Fibroblast of peridontal ligament (primary cell): Measurements from ENCODE around the gene SH2D4B.
"Not testable (repeated sequence)": the region's sequence is repeated elsewhere in the genome, so short reads cannot be mapped to it uniquely, and the experiment has no call there.

ENCODE experiments used
- DNase-seq: peaks from one replicate; pipeline ENCODE4 v3.0.0-alpha.2; 2010; ENCODE audit errors: extremely low read depth

SH2D4B gene

GRCh38 chr10:80542652-80543318, 5.1 kb downstream of the SH2D4B start:
- no peak for DNase-seq

DNA sequence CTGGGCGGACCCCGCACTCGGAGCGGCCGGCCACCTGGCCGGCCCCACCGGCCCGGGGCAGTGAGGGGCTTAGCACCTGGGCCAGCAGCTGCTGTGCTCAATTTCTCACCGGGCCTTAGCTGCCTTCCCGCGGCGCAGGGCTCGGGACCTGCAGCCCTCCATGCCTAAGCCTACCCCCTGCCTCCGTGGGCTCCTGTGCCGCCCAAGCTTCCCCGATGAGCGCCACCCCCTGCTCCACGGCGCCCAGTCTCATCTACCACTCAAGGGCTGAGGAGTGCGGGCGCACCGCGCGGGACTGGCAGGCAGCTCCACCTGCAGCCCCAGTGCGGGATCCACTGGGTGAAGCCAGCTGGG, 5.6 kb downstream of the SH2D4B start:
- DNase-seq = not testable (repeated sequence)

DNA sequence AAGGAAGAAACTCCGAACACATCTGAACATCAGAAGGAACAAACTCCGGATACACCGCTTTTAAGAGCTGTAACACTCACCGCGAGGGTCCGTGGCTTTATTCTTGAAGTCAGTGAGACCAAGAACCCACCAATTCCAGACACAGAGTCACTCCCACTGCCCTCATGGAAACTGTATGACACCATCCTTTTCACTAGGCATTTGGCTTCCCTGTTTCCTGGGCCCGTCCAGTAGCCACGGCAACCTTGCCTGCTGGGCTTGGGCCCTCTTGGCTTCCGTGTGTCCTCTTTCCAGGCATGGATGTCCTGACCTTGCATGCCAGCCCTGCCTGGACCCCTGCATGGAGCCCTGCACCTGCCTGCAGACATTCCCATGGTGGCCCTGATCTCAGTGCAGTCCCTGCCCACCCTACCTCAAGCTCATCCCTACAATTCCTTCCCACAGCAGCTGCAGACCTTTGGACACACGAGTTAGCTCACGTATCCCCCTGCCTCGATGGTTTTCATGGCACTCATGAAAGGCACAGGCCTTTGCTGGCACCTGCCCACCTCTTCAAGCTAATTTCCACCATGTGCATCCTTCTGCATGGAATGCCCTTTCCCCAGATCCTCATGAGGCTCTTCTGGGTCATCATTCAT, 6.7 kb downstream of the SH2D4B start:
- no peak for DNase-seq

GRCh38 chr10:80545258-80545881, 7.7 kb downstream of the SH2D4B start:
- no peak for DNase-seq

DNA sequence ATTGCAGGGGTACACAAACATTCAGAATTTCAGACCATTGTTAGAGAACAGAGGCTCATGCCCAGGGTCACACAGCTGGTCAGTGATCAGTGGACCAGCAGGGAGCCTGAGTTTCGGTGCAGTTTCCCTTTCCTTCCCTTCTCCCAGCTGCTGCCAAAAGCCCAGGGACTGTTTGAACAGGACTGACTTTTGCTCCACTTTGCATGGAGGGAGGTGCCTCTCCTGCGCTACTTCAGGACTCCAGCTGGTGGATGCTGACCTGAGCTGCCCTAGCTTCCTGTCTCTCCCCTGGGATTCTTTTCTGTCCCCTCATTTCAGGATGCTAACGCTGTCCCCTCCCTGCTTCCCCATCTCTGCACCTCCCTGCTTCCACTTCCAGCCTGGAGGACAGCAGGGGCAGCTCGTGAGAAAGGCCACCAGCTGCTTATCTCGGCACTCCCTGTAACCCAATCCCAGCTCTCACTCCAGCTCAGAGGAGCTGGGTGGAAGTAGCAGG, 14.5 kb downstream of the SH2D4B start:
- no peak for DNase-seq

DNA sequence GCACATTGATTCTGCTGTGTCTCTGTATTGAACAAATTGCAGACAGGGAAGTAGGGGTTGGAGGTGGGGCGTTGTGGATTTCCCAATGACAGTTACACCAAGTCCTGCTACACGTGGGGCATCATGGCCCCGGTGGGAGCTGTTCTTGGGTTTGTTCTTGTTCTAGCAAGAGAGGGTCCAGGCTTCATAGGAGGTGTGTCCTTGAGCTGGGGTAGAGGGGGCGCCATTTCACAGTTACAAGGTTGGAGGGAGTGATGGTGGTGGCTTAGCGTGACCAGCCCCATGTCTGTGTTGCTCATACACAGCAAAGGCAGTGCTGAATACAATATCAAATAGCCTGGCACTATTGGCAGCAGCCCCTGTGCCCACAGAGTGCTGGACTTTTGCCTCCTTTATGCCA, 15.7 kb downstream of the SH2D4B start:
- DNase-seq = no peak

DNA sequence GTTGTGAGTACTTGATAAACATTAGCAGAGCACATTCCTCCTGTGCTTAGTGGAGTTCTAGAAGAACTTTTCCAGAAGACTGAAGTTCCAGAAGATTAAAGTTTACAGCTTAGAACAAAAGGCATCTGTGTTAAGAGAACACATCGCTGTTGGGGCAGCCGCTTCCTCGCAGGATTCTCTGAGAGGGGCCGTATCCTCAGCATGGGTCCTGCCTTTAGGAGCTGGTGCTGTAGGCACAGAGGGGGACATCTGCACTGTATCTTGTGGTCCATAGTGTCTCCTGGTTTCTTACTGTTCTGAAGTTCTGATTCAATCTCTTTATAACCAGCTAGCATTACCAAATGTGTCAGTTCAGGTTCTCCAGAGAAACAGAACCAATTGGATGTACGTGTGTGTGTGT, 16.3 kb downstream of the SH2D4B start:
- no peak for DNase-seq

DNA sequence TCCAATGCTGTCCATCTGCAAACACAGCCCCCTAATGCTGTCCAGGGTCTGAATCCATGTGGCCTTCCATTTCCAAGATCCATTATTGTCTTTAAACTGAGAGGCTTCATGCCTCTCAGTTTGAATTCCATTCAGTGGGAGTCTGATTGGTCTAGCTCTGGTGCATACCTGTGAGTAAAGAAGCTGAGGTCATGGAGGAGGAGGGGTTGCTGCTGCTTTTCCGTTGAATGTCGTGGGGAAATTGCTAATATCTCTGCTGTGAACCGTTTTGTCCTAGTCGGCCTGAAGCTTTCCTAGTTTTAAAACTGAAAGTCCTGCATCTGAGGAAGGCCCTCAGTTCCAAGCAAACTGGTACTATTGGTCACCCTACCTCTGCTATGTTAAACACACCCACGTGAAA, 17.7 kb downstream of the SH2D4B start:
- no peak for DNase-seq

- peak; percentile 4 for DNase-seq
Measured at GRCh38 chr10:80561950-80562349, 24.2 kb downstream of the SH2D4B start.

DNA sequence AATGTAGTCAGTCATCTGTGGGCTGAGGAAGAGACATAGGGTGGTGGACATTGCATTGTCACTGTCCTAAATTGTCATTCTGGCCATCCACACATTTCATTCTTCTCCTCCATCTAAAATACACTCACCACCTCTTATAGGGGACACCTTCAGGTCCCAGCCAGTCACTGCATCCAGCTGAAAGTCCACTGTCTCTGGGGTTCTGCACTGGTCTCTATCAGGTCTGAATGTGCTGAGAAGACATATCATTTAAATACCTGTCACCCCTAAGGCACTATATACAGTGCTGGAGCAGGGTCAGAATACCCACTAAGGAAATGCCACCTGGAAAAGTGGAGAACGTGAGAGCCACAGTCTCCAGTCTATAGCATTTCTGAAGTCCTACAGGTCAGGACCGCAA, 29.6 kb downstream of the SH2D4B start:
- DNase-seq = no peak

DNA sequence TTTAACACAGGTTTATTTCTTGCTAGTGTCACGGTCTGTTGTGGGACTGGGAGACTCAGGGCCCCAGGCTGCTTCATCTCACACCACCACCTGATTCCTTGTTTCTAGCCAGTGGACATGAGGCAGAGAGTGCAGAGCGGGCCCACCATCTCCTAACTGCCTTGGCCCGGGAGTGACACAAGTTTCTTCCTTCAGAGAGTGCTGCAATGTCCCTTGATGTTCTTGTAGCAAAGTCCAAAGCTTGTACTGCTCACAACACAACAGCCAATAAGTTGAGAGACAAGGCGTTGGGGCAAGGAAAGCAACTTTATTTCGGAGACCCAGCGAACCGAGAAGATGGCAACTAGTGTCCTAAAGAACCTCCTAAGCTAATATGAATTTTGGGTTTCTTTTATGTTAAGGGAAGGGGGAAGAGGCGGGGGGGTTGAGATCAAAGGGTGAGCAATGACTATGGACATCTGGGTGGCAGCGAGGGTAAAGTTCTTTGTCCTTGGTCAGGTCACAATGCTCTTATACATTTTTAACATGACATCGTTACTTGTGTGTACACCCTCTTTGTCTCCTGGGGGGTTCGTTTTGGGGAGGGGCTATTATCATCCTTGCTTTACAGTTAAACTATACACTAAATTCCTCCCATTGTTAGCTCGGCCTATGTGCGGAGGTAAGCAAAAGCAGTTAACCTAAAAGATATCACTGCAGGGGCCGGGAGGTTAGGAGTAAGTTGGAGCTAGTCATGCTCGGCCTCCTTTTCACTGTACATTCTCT, 31.6 kb downstream of the SH2D4B start:
- DNase-seq = no peak

DNA sequence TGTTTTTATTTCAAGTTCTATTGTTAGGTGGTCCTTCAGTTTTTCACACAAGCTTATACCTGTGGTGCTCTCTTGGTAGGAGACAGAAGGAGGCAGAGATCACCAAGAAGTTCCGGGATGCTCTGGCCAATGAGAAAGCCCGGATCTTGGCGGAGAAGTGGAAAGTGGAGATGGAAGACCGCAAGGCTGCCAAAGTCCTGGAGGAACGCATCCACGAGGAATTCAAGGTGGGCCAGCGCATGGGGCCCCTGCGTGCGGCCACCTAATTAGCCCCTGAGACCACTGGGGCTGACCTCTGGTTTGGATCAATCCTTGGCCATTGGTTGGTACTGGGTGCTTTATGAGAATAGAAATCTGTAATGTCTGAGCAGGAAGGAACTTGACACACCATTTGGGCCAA, 33.6 kb downstream of the SH2D4B start:
- no peak for DNase-seq

DNA sequence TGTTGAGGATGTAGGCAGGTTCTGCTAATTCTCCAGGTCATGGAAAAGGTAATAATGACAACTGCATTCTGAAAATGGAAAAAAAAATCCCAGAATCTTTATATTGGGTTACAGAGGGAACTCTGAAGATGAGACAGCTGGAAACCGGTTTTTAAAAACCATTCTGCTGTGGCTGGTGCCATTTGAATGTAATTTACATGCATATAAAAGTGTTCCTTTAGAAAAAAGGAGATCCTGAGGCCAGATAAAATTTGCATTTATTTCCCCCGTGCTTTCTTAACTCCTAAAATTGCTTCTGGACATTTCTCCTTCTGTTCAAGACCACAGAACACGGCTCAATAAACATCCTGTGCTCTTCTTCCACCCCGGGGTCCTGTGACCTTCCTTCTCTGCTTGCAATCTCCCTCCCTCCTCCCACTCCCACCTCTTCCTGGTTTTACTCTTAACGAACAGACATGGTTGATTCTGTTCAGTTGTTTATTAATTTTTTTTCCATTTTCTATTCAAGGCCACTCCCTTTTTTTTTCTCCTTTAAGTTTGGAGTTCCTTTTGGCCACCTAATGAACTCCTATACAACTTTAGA, 41.6 kb downstream of the SH2D4B start:
- no peak for DNase-seq

- no peak for DNase-seq
Measured at GRCh38 chr10:80579849-80580637, 42.3 kb downstream of the SH2D4B start.

DNA sequence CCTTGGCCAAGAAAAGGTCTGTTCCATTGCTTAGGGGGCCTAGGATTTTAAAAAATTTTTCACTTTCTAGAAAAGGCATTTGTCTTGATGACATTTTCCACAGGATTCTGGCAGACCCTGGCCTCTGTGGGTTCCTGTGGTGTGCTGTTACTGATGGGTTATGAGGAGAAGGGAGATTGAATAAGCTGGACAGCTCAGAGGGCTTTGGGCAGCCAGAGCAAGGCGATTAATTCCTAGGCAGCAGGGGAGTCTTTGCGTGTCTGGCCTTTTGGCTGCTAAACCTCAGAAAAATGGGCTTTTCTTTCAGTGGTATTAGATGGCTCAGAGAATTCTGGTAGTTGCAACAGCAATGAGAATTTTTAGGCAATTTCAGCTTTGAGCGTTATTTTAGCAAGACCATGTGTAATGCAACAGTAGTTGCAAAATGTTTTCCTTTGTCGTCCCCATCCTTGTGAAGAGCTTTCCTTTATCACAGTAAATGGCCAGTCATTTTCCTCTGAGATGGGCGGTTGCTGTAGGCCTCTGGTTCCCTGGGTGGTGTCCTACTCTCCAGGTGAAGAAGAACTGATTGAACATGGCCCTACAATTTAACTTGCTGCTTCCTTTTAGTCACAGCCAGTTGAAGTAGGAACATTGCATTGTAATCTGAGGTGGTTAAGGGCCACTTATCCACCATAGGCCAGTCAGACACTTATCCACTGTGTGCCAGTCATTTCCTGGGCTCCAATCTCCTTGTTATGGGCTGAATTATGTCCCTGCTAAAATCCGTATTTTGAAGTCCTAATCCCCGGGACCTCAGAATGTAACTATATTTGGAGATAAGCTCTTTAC, 43.2 kb downstream of the SH2D4B start:
- no peak for DNase-seq

GRCh38 chr10:80581469-80581835, 43.8 kb downstream of the SH2D4B start:
- DNase-seq = no peak

DNA sequence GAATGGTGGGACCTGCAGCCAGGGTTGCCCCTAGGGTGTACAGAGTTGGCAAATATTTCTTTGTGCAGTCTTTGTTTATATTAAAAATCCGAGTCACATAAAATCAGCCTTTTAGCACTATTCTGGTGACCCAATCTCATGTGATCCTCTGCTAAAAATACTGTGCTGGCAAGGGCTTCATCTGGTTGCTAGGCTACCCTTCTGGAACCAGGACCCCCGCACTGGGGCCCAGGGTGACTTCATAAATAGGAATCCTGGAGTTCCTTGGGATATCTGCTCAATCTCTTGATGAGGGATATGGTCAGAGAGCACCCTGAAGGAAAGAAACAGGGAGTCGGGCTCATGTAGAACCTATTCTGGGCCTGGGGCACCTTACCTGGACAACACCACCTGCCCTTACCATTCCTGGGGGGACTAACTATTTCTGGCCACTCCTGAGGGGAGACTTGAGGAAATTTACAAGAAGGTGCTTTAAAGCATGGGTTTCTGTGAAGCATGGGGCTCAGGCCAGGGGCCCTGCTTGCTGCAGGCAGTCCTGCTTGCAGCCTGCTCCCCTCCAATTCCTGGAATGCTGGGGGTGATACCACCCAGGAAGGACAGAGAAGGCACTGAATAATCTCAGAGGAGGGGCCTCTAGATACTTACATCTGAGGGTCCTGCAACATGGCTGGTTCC, 44.7 kb downstream of the SH2D4B start:
- no peak for DNase-seq

- DNase-seq = peak; percentile 1
Measured at GRCh38 chr10:80583685-80584084, 46.0 kb downstream of the SH2D4B start.

GRCh38 chr10:80585812-80586211, 48.1 kb downstream of the SH2D4B start:
- no peak for DNase-seq

GRCh38 chr10:80588546-80588945, 50.8 kb downstream of the SH2D4B start:
- no peak for DNase-seq
